ENCODE measurements around the gene HOXA3. TPM values are rescaled to one million over a fixed set of nuclear protein-coding genes. Genes with fewer than 3 reads are reported as not detected.
A peak's percentile ranks its signal among the peaks of the same experiment; 100 is the strongest.

HOXA3 gene
- total and polyA plus RNA-seq, 4 experiments from 2014 or later = 0.07 TPM; not detected in 3

DNA sequence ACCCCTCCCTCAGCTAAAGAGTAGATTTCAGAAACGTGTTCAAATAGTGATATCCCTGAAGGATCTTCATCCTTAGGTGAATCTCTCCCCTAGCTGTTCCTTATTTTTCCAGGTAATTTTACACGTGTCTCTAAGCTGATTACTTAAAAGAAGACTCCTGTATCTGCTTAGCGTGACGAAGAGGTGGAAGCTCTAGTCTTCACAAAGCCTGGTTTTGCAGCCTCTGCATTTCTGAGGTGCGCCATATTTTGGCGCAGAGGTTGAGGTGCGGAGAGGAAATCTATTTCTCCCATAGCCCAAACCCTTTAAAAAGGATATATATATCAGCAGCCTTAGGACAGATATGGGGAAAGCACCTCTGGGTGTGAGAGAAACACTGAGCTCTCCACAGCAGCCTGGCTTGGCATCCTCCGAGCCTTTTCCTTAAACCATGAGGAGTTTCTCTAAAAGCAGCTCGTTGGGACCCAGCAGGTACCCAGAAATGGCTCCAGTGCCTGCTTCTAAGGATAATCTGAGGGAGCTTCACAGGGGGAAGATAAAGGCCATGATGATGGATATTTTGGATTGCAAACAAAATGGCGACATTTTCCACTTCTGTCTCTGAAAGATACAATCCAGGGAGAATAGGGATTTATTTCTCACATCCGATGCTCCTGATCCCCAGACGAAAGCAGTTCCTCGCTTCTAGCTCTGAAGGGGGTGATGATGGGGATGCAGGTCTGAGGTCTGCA lies 46.9 kb downstream of the HOXA3 start:
- peaks cover 11 to 23% (median 14%) of the 10 kb centered on the region in 4 donors for H3K4me1 Mint-ChIP-seq
- Histone ChIP-seq H3K27me3 (ENCODE audit: insufficient read depth, low read length) (peaks cover 31% of the 10 kb centered on the region), H3K36me3 (ENCODE audit: insufficient read depth, low read length) (no peaks in the 10 kb centered on the region), H3K9me3 (ENCODE audit: control insufficient read depth in 1 of 2, low read length in 2 of 2) (no peaks in the 10 kb centered on the region), H3K4me3 (ENCODE audit: low read length in 2 of 2) (no peak overlapping the region), H3K4me1 (ENCODE audit: insufficient read depth, low read length) (peaks cover 8% of the 10 kb centered on the region), H3K27ac (ENCODE audit: low read depth, low read length) (no peak overlapping the region)
- ChIA-PET POLR2A (ENCODE audit: partially characterized antibody) (no interaction called here), CTCF (ENCODE audit: partially characterized antibody) (interaction anchor here (0.9 to 1.1 kb wide), 2 partner anchors 14 to 46 kb away, joined by 3 read pairs; no protein-coding TSS in a partner anchor)
- H3K4me3 Mint-ChIP-seq = no peak overlapping the region
- intact Hi-C loops (cut with micrococcal nuclease) = no loop called here
- H3K27ac Mint-ChIP-seq = no peak overlapping the region
- peaks cover 0 to 3% (median 0%) of the 10 kb centered on the region in 8 donors for H3K9me3 Mint-ChIP-seq
- DNase-seq = no peak
- H3K36me3 Mint-ChIP-seq = peaks cover 4 to 22% of the 10 kb centered on the region in 2 donors
- peaks cover 28 to 46% of the 10 kb centered on the region in 2 donors for H3K27me3 Mint-ChIP-seq

DNA sequence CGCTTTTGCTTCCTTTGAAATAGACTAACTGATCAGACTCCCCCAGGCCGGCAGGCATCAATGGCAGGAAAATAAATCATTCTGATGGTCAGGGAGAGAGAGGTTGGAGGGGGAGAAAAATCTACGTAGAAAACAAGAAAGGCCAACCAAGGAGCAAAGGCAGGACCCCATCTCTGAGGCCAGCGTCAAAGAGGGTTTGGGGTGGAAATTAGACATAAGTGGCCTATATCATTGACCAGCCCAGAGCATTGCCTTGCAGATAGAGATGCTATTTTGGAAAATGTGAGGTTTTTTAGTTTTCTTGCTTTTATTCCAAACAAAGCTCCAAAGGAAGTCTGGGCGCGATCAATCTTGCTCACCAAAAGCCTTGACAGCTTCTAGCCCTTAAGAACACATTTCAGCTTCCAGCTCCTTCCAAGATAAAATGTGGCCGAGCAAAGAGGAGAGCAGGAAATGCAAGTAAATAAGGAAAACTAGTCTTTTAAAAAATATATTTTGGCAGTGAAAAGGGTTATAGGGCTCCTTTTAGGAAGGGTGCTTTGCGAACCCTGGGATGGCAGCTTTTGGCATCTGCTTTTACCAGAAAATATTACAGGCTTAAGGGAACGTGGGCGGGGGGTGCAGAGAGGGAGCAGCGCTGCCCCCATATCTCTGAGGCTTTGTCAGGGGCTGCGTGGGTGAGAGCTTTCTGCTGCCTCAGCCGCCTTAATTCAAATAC lies 47.9 kb downstream of the HOXA3 start:
- CTCF ChIA-PET (ENCODE audit: partially characterized antibody) = interaction anchor here (0.9 to 1.1 kb wide), 2 partner anchors 15 to 47 kb away, joined by 3 read pairs; no protein-coding TSS in a partner anchor
- H3K9me3 Mint-ChIP-seq = peaks cover 0 to 6% (median 0%) of the 10 kb centered on the region in 8 donors
- peaks cover 11 to 23% (median 15%) of the 10 kb centered on the region in 4 donors for H3K4me1 Mint-ChIP-seq
- Histone ChIP-seq H3K4me3 (ENCODE audit: low read length in 2 of 2) (no peak overlapping the region), H3K4me1 (ENCODE audit: insufficient read depth, low read length) (peaks cover 8% of the 10 kb centered on the region), H3K27me3 (ENCODE audit: insufficient read depth, low read length) (peaks cover 31% of the 10 kb centered on the region), H3K9me3 (ENCODE audit: control insufficient read depth in 1 of 2, low read length in 2 of 2) (no peaks in the 10 kb centered on the region), H3K27ac (ENCODE audit: low read depth, low read length) (no peak overlapping the region), H3K36me3 (ENCODE audit: insufficient read depth, low read length) (no peaks in the 10 kb centered on the region)
- H3K36me3 Mint-ChIP-seq = peaks cover 7 to 32% of the 10 kb centered on the region in 2 donors
- H3K4me3 Mint-ChIP-seq = no peak overlapping the region
- H3K27me3 Mint-ChIP-seq = peaks cover 29 to 49% of the 10 kb centered on the region in 2 donors
- intact Hi-C loops (cut with micrococcal nuclease) = no loop called here
- H3K27ac Mint-ChIP-seq = no peak overlapping the region
- POLR2A ChIA-PET (ENCODE audit: partially characterized antibody) = no interaction called here
- DNase-seq = no peak

DNA sequence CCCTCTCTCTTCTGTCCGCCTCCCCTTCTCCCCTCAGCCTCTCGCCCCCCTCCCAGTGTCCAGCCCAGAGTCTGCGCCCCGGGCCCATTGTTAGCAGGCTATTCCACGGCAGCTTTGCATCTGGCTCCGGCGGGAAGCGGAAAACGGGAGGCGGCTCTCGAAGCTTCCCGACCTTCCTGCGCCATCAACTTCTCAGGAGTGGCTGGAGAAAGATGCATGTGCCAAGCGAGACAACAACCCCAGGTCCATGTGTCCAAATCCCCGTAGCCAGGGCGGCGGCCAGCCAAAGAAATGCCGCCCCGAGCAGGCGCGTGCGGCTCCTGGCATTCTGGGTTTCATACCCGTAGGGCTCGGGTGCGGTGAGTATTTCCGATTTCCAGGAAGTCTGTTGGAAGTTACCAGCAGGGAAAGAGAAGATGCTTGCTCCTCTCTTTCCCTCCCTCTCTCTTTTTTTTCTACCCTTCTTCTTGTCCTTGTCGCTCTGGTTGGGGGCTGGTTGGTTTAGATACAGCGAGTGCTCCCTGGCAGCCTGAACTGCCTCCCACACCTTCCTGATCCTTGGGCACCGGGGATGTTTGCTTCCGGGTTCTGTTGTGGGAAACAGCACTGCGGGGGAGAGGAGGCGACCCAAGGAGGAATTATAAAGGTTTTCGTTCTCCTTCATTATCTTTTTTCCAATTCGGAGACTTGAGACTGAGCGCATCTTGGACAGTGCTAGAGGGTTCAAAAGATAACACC lies 48.7 kb downstream of the HOXA3 start:
- DNase-seq = no peak
- ChIA-PET POLR2A (ENCODE audit: partially characterized antibody) (no interaction called here), CTCF (ENCODE audit: partially characterized antibody) (no interaction called here)
- intact Hi-C loops (cut with micrococcal nuclease) = no loop called here
- H3K36me3 ChIP-seq (ENCODE audit: insufficient read depth, low read length) = no peaks in the 10 kb centered on the region
- H3K27me3 ChIP-seq (ENCODE audit: insufficient read depth, low read length) = peaks cover 34% of the 10 kb centered on the region
- peaks cover 11 to 29% (median 19%) of the 10 kb centered on the region in 4 donors for H3K4me1 Mint-ChIP-seq
- peaks cover 31 to 57% of the 10 kb centered on the region in 2 donors for H3K27me3 Mint-ChIP-seq
- H3K27ac ChIP-seq (ENCODE audit: low read depth, low read length) = no peak overlapping the region
- H3K36me3 Mint-ChIP-seq = peaks cover 12 to 40% of the 10 kb centered on the region in 2 donors
- no peak overlapping the region for H3K4me3 ChIP-seq (ENCODE audit: low read length in 2 of 2)
- no peak overlapping the region for H3K27ac Mint-ChIP-seq
- peak overlapping the region in 1 of 8 donors; percentile 39 for H3K4me3 Mint-ChIP-seq
- H3K9me3 ChIP-seq (ENCODE audit: control insufficient read depth in 1 of 2, low read length in 2 of 2) = no peaks in the 10 kb centered on the region
- peaks cover 8% of the 10 kb centered on the region for H3K4me1 ChIP-seq (ENCODE audit: insufficient read depth, low read length)
- peaks cover 0 to 7% (median 0%) of the 10 kb centered on the region in 8 donors for H3K9me3 Mint-ChIP-seq

DNA sequence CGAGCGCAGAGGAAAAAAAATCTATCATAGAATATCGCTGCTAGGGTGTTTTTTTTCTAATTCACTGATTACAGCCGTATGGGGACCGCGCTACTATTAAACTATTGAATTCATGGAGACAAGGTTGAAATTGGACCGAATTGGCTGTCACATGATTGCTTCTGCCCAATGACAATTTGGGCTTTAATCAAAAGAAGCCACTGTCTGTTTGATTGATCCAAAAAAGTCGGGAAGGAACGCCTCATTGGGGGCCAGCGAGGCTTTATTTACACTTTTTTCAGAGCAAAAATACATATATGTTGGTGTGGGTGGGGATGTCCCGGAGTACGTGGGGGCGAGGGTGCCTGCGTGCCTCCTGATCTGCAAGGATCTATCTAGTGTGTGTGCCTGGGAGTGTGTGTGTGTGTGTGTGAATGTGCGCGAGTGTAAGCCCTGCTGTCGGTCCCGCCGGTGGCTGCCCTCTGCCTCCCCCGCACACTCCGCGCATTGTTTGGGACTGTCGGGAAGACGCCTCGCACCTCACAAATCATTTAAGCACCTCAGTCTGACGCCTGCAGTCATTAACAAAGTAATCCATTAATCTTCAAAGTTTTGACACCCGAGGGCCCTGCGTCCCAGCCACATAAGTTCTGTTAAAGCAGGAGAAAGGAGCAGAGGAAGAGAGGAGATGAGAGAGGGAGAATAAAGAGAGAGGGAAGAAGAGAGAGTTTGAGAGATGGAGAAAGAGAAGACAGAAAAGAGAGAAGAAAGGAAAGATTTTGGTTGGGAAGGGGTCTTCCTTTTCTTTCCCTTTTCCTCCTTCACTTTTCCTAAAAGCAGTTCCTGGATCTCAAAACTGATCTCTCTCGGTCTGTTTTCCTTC lies 49.6 kb downstream of the HOXA3 start, which contains the start of gene HOXA2:
Gene HOXA2, minus strand, starts transcription at position 103 of the 862 bp plus-strand sequence. CDS start 183 bp downstream, outside the sequence.
- peaks cover 34% of the 10 kb centered on the region for H3K27me3 ChIP-seq (ENCODE audit: insufficient read depth, low read length)
- H3K27ac ChIP-seq (ENCODE audit: low read depth, low read length) = no peak within 1 kb of the TSS
- POLR2A ChIA-PET (ENCODE audit: partially characterized antibody) = no interaction called here

DNA sequence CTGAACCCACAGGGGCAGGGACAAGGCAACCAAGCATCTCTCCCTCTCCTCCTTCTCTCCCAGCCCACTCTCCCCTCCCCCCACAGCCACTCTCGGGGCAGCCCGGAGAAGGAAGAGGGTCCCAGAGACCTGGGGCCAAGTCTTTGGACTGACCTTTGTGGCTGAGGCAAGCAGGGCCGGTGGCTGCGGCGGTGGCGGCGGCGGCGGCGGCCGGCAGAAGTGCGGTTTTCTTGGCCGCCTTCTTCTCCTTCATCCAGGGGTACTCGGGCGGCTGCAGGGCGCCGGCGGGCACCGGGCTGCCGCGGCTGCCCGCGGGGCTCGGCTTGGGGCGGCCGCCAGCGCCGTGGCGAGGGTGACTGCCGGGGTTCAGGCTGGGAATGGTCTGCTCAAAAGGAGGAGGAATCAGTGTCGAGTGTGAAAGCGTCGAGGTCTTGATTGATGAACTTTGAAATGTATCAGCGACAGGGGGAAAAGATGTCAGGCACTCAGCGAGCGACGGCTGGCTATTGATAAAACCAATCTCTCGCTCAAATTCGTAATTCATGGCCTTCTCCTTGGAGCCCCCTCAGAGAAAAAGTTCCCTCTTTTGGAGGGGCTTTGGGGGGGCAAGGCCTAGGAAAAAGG lies 50.3 kb downstream of the HOXA3 start:
- H3K27me3 ChIP-seq (ENCODE audit: insufficient read depth, low read length) = peaks cover 34% of the 10 kb centered on the region
- H3K4me3 Mint-ChIP-seq = peak overlapping the region in 6 of 8 donors; percentile 22 to 81 (median 40)

More for the DNA sequence above, 49.6 kb downstream of the HOXA3 start, which contains the start of gene HOXA2:
- no peak for DNase-seq
- H3K27me3 Mint-ChIP-seq = peaks cover 34 to 59% of the 10 kb centered on the region in 2 donors
- peaks cover 12 to 37% (median 21%) of the 10 kb centered on the region in 4 donors for H3K4me1 Mint-ChIP-seq
- no peaks in the 10 kb centered on the region for H3K36me3 ChIP-seq (ENCODE audit: insufficient read depth, low read length)
- peaks cover 12 to 40% of the 10 kb centered on the region in 2 donors for H3K36me3 Mint-ChIP-seq
- H3K9me3 Mint-ChIP-seq = peaks cover 0 to 7% (median 0%) of the 10 kb centered on the region in 8 donors
- no peak within 1 kb of the TSS for H3K4me3 ChIP-seq (ENCODE audit: low read length in 2 of 2)
- peak within 1 kb of the TSS; percentile 31 to 81 (median 56) for H3K4me3 Mint-ChIP-seq
- H3K27ac Mint-ChIP-seq = peak within 1 kb of the TSS in 1 of 7 donors; percentile 68
- intact Hi-C loops (cut with micrococcal nuclease) = no loop called here
- H3K4me1 ChIP-seq (ENCODE audit: insufficient read depth, low read length) = peaks cover 13% of the 10 kb centered on the region
- no peaks in the 10 kb centered on the region for H3K9me3 ChIP-seq (ENCODE audit: control insufficient read depth in 1 of 2, low read length in 2 of 2)
- CTCF ChIA-PET (ENCODE audit: partially characterized antibody) = no interaction called here

More for the DNA sequence above, 50.3 kb downstream of the HOXA3 start:
- Histone ChIP-seq H3K9me3 (ENCODE audit: control insufficient read depth in 1 of 2, low read length in 2 of 2) (no peaks in the 10 kb centered on the region), H3K36me3 (ENCODE audit: insufficient read depth, low read length) (no peaks in the 10 kb centered on the region), H3K4me1 (ENCODE audit: insufficient read depth, low read length) (peaks cover 20% of the 10 kb centered on the region), H3K4me3 (ENCODE audit: low read length in 2 of 2) (no peak overlapping the region), H3K27ac (ENCODE audit: low read depth, low read length) (no peak overlapping the region)
- peaks cover 0 to 7% (median 0%) of the 10 kb centered on the region in 8 donors for H3K9me3 Mint-ChIP-seq
- ChIA-PET CTCF (ENCODE audit: partially characterized antibody) (interaction anchor here (2.0 kb wide), 1 partner anchor 48 kb away, joined by 4 read pairs; no protein-coding TSS in a partner anchor), POLR2A (ENCODE audit: partially characterized antibody) (no interaction called here)
- H3K36me3 Mint-ChIP-seq = peaks cover 12 to 40% of the 10 kb centered on the region in 2 donors
- intact Hi-C loops (cut with micrococcal nuclease) = no loop called here
- peaks cover 18 to 45% (median 27%) of the 10 kb centered on the region in 4 donors for H3K4me1 Mint-ChIP-seq
- H3K27me3 Mint-ChIP-seq = peaks cover 40 to 62% of the 10 kb centered on the region in 2 donors
- H3K27ac Mint-ChIP-seq = no peak overlapping the region
- no peak for DNase-seq
